ENCODE measurements around the gene DDB1. TPM values are rescaled to one million over a fixed set of nuclear protein-coding genes. Genes with fewer than 3 reads are reported as not detected.

DDB1 gene
- polyA plus RNA-seq, 1 experiment: 281 TPM

DNA sequence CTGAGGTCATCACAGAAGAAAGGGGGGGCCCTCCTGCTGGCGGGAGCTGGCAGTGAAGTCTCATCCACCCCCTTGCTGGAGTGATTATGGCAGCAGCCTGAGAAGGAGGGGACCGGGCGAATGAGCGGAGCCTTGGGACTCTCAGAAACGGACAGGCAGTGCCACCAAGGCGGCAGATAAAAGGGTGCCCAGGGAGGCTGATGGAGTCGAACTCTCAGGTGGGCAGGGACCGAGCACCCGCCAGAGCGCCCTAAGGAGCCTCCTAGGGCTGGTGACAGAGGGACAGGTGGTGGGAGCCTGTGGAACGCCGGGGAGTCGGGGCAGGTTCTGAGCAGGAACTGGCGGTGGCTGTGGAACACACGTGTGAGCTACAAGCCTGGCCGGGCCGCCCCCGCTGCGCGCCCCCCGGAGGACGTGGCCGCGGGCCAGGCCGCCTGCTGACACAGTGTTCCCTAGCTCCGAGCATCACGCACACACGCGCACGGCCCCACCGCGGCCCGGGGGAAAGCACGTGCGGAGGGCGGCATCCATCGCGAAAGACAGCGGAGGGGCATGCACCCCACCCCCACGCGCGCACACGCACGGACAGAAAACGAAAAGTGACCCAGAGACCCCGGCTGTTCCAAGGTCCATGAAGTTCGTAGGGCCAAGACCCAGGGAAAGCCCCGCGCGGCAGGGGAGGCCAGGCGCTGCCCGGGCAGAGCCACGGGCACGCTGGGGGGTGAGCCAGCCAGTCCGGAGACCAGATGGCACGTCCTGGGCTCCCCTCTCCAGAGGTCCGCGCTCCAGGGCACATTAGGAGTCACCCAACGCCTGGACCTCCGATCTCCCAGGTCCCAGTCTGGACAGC lies 38.8 kb downstream of the DDB1 start:
- ChIA-PET POLR2A (interaction anchor here (0.6 kb wide), 1 partner anchor 17 kb away, joined by 3 read pairs; no protein-coding TSS in a partner anchor), CTCF (interaction anchor here (0.6 to 2.9 kb wide), 11 partner anchors 12 to 174 kb away, joined by 3 to 16 read pairs (median 4); no protein-coding TSS in a partner anchor)
- DNase-seq (ENCODE audit: low read depth): no peak
- H3K4me3 ChIP-seq (ENCODE audit: low read depth, low read length): peak overlapping the region; percentile 44
- TF ChIP-seq, protein P1, sequence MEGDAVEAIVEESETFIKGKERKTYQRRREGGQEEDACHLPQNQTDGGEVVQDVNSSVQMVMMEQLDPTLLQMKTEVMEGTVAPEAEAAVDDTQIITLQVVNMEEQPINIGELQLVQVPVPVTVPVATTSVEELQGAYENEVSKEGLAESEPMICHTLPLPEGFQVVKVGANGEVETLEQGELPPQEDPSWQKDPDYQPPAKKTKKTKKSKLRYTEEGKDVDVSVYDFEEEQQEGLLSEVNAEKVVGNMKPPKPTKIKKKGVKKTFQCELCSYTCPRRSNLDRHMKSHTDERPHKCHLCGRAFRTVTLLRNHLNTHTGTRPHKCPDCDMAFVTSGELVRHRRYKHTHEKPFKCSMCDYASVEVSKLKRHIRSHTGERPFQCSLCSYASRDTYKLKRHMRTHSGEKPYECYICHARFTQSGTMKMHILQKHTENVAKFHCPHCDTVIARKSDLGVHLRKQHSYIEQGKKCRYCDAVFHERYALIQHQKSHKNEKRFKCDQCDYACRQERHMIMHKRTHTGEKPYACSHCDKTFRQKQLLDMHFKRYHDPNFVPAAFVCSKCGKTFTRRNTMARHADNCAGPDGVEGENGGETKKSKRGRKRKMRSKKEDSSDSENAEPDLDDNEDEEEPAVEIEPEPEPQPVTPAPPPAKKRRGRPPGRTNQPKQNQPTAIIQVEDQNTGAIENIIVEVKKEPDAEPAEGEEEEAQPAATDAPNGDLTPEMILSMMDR (IDR thresholded peaks at IDR 0.05; ENCODE audit: insufficient read depth, low read depth, low read length): no peak
- no peaks in the 10 kb centered on the region for H3K27me3 ChIP-seq (ENCODE audit: control insufficient read depth, insufficient read depth, low read length)
- no peaks in the 10 kb centered on the region for H3K36me3 ChIP-seq (ENCODE audit: control insufficient read depth, insufficient read depth, low read length)

DNA sequence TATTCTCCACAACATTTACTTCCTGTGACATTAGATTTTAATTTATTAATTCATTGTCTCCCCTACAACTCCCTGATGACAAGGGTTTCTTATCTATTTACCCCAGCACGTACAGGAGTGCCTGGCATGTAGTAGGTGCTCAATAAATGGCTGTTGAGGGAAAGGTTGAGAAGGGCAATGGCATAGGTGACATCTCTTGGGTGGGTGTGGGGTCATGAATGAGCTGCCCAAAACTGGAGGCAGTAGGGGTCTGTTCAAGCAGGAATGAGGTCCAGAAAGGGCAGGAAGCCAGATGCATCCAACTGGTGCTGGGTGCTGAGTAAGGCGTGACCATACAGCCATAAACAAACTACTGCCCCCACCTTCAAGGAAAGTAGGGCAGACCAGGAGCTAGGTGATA lies 40.5 kb downstream of the DDB1 start:
- DNase-seq (ENCODE audit: low read depth): no peak
- POLR2A ChIA-PET: no interaction called here
- TF ChIP-seq, protein P1 (IDR thresholded peaks at IDR 0.05; ENCODE audit: insufficient read depth, low read depth, low read length): no peak
- H3K36me3 ChIP-seq (ENCODE audit: control insufficient read depth, insufficient read depth, low read length): no peaks in the 10 kb centered on the region; the same call in 1 of the 2 replicates
- no peaks in the 10 kb centered on the region for H3K27me3 ChIP-seq (ENCODE audit: control insufficient read depth, insufficient read depth, low read length)
- CTCF ChIA-PET: interaction anchor here (1.0 to 1.3 kb wide), 2 partner anchors 10 to 20 kb away, joined by 3 read pairs; no protein-coding TSS in a partner anchor
- H3K4me3 ChIP-seq (ENCODE audit: low read depth, low read length): no peak overlapping the region

DNA sequence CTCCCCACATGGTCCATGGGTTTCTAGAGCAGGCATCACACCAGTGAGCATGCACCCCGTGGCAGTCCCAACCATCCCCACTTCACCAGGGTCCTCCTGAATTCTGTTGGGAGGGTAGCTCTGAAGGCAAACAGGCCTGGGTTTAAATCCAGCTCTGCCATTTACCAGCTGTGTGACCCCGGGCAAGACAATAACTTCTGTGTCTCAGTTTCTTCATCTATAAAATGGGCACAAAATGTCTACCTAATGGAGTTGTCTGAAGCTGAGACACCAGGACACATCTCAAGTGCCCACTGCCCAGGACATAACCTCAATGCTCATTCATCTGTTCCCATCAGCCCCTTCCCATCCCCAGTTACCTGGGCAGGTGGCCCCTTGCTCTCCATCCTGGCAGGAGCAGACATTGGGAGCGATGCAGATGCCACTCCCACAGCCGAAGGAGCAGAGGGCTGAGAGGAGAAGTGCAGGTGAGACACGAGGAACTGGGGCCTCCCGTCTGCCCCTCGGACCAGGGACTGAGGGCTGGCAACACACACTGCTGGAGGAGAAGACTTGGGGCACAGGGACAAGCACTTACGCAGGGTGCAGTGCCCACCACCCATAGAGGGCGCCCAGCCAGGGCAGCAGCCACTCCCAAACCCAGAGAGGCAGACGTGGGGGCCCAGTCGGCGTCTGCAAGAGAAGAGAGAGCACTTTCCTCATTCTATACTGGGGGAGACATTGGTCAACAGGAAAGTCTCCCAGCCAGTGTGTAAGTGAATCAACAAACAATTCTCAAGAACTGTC lies 41.8 kb downstream of the DDB1 start:
- no peaks in the 10 kb centered on the region for H3K27me3 ChIP-seq (ENCODE audit: control insufficient read depth, insufficient read depth, low read length)
- H3K36me3 ChIP-seq (ENCODE audit: control insufficient read depth, insufficient read depth, low read length): no peaks in the 10 kb centered on the region; the same call in 1 of the 2 replicates
- DNase-seq (ENCODE audit: low read depth): no peak
- POLR2A ChIA-PET: no interaction called here
- TF ChIP-seq, protein P1 (IDR thresholded peaks at IDR 0.05; ENCODE audit: insufficient read depth, low read depth, low read length): no peak
- CTCF ChIA-PET: interaction anchor here (1.0 to 1.2 kb wide), 2 partner anchors 20 to 36 kb away, joined by 3 to 4 read pairs; no protein-coding TSS in a partner anchor
- H3K4me3 ChIP-seq (ENCODE audit: low read depth, low read length): no peak overlapping the region

DNA sequence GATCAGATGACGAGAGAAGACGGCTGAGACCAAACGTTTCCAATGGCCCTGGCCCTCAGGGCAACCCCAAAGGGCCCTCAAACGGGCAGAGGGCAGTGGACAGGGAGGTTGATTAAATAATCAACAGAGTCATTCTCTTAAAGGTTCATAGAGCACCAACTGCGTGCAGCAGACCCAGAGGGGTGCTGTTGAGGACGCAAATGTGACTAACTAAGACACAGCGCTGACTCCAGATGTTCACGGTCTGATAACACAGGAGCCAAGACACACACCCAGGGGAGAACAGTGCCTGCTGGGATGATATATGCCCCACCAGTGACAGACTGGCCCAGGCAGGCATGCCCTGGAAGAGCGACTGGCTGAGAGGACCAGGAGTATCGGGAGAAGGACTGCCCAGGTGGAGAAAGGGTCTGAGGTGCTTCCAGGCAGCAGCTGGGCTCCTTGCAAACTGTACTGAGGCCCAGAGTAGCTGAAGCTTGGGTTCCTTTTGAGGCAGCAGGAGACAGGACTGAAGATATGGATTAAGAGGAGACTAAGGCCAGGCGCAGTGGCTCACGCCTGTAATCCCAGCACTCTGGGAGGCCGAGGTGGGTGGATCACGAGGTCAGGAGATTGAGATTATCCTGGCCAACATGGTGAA lies 45.4 kb downstream of the DDB1 start:
- H3K36me3 ChIP-seq (ENCODE audit: control insufficient read depth, insufficient read depth, low read length): no peaks in the 10 kb centered on the region; the same call in 1 of the 2 replicates
- ChIA-PET POLR2A (no interaction called here), CTCF (interaction anchor here (1.0 kb wide), 1 partner anchor 45 kb away, joined by 3 read pairs; no protein-coding TSS in a partner anchor)
- H3K27me3 ChIP-seq (ENCODE audit: control insufficient read depth, insufficient read depth, low read length): no peaks in the 10 kb centered on the region
- DNase-seq (ENCODE audit: low read depth): no peak
- H3K4me3 ChIP-seq (ENCODE audit: low read depth, low read length): no peak overlapping the region
- TF ChIP-seq, protein P1 (IDR thresholded peaks at IDR 0.05; ENCODE audit: insufficient read depth, low read depth, low read length): no peak
